Esophagus squamous epithelium (tissue), 5 donors: ENCODE measurements around the gene THADA. TPM values are rescaled to one million over a fixed set of nuclear protein-coding genes. Genes with fewer than 3 reads are reported as not detected.
"Not testable (repeated sequence)": the region's sequence is repeated elsewhere in the genome, so short reads cannot be mapped to it uniquely, and the experiment has no call there.

ENCODE experiments used
- DNase-seq: peaks from one replicate; lab custom pipeline; 2025; lab: John Stamatoyannopoulos, UW
- H3K27ac ChIP-seq, 4 donors: fragments of 200-600 bp; sonication (generic); one replicate each; pipeline ENCODE4 v1.5.1; 2016 to 2019; ENCODE audit warnings: mild to moderate bottlenecking in 1 of 4
- H3K27me3 ChIP-seq, 4 donors: fragments of 200-600 bp; sonication (generic); 1 replicate in 3 of 4; 2 replicates in 1 of 4; pipeline versions ENCODE4 v1.5.1 to v1.6.0; 2017 to 2021; ENCODE audit warnings: antibody characterized with exemption in 1 of 4
- H3K36me3 ChIP-seq, 3 donors: fragments of 200-600 bp; sonication (generic); one replicate each; pipeline ENCODE4 v1.5.1; 2016 to 2019
- H3K4me1 ChIP-seq, 3 donors: fragments of 200-600 bp; sonication (generic); one replicate each; pipeline ENCODE4 v1.5.1; 2017 to 2019
- H3K4me3 ChIP-seq, 4 donors: fragments of 200-600 bp; sonication (generic); 1 replicate in 3 of 4; 2 replicates in 1 of 4; pipeline ENCODE4 v1.5.1; 2016 to 2019; ENCODE audit warnings: mild to moderate bottlenecking in 2 of 4, moderate library complexity in 1 of 4
- H3K9me3 ChIP-seq, 3 donors: fragments of 200-600 bp; sonication (generic); one replicate each; pipeline ENCODE4 v1.5.1; 2016 to 2019
- POLR2A ChIP-seq, 4 donors: fragments of 450-650 bp; IDR thresholded peaks; one replicate each; pipeline ENCODE4 v1.6.1; 2017; ENCODE audit warnings: antibody characterized with exemption in 4 of 4, mild to moderate bottlenecking in 4 of 4, moderate library complexity in 3 of 4
- WGBS, 2 donors: methylation state at CpG; one replicate each; pipeline ENCODE4 v1.1.5; 2018; 5-methylcytosine and 5-hydroxymethylcytosine counted together
- intact Hi-C: fragments of 100-400 bp; cut with DNase I; formaldehyde crosslinking; loops from one replicate; pipeline ENCODE4 v1.15.0; 2022
- total RNA-seq, 4 donors: library from RNA; depleted of rRNA; stranded (reverse); fragments of >200 nt; gene quantifications; one replicate each; pipeline ENCODE4 v1.1.0, GENCODE V29; 2016
- TF ChIP-seq, protein P1 (sequence below), 6 experiments: fragments of 450-650 bp in 4 of 6; fragments of 200-600 bp in 2 of 6; sonication (generic) in 2 of 6; IDR thresholded peaks; one replicate each; pipeline ENCODE4 v1.5.1; 2016 to 2019; ENCODE audit warnings: antibody characterized with exemption in 6 of 6, mild to moderate bottlenecking in 4 of 6, moderate library complexity in 4 of 6
- donor health status: DM: yes; HTN: yes; CAD: no.

Gene THADA
- total RNA-seq, 4 donors from 2014 or later: 14.0 to 32.2 (median 21.0) TPM

DNA sequence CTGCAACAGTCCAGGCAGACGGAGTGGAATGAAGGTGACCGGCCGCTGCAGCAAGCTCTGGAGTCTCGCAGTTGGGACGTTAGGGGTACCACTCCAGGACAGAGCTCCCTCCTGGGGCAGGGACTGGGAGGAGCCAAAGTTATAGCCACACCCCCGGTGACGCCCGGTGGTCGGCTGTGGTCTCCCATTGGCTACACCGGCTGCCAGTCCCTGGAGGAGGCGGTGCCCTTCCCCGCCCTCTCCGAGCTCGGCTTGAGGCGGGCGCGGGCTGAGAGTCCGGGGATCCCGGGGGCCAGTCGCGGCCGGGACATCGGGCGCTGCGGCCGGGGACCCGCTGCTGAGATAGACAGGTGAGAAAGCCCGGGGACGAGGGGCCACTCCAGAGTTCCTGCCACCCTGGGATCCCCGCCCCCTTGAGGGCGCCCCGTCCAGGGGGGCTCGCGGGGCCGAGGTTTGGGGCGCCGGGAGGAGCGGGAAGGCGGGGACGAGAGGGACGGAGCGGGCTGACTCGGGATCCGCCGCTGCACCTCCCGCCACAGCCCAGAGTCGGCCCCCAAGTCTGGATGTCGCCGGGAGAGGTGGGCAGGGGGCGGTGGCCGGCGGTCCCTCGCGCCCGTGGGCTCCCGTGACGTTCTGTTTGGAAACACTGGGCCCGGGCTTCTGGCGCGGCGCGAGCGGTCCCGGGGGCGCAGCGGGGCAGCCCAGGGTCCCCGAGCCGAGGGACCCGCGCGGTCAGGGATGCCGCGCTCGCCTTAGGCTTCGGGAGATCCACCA is 41.4 kb upstream of the THADA start, which contains the start of gene PLEKHH2:
Gene PLEKHH2 (plus strand): TSS at position 231 of the 774 bp plus-strand sequence. CDS start 7,414 bp downstream, outside the sequence.
- no peaks in the 10 kb centered on the region for H3K9me3 ChIP-seq
- intact Hi-C loops: no loop called here
- WGBS, 2 donors: 0% methylated on average over 5 to 12 of the region's 75 CpGs
- H3K4me1 ChIP-seq: peaks cover 0 to 38% (median 12%) of the 10 kb centered on the region in 3 donors
- peak; percentile 27 for DNase-seq
- peak in 2 of 4 donors; percentile 78 to 80 for TF ChIP-seq POLR2A (IDR thresholded peaks at IDR 0.05)
- TF ChIP-seq, protein P1, sequence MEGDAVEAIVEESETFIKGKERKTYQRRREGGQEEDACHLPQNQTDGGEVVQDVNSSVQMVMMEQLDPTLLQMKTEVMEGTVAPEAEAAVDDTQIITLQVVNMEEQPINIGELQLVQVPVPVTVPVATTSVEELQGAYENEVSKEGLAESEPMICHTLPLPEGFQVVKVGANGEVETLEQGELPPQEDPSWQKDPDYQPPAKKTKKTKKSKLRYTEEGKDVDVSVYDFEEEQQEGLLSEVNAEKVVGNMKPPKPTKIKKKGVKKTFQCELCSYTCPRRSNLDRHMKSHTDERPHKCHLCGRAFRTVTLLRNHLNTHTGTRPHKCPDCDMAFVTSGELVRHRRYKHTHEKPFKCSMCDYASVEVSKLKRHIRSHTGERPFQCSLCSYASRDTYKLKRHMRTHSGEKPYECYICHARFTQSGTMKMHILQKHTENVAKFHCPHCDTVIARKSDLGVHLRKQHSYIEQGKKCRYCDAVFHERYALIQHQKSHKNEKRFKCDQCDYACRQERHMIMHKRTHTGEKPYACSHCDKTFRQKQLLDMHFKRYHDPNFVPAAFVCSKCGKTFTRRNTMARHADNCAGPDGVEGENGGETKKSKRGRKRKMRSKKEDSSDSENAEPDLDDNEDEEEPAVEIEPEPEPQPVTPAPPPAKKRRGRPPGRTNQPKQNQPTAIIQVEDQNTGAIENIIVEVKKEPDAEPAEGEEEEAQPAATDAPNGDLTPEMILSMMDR (IDR thresholded peaks at IDR 0.05): no peak
- H3K27ac ChIP-seq: peak within 1 kb of the TSS; percentile 71 to 92 (median 86)
- H3K36me3 ChIP-seq: no peaks in the 10 kb centered on the region
- peaks cover 0 to 12% (median 0%) of the 10 kb centered on the region in 4 donors for H3K27me3 ChIP-seq
- peak within 1 kb of the TSS; percentile 67 to 96 (median 82) for H3K4me3 ChIP-seq

DNA sequence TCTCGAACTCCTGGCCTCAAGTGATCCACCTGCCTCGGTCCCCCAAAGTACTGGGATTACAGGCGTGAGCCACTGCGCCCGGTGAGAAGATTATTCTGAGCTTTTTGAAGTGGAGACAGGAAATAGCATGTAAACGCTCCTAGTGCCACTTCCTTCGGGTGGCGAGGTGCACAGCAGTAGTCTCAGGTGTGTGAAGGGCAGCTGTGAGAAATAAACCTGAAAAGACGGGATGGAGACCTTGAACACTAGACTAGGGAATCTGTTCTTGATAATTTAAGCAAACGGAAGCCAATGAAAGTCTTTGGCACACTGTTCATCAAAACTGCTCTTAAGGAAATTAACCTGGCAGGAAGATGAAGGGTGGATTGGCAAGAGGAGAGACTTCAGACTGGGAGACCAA is 40.8 kb upstream of the THADA start:
- TF ChIP-seq, protein P1 (IDR thresholded peaks at IDR 0.05): no peak
- no peak for TF ChIP-seq POLR2A (IDR thresholded peaks at IDR 0.05)
- 5 to 6% methylated on average over 5 of the region's 10 CpGs for WGBS, 2 donors
- Histone ChIP-seq H3K36me3 (no peaks in the 10 kb centered on the region), H3K4me1 (peaks cover 0 to 44% (median 12%) of the 10 kb centered on the region in 3 donors), H3K27ac (peak overlapping the region in 3 of 4 donors; percentile 81 to 92 (median 90)), H3K27me3 (peaks cover 0 to 16% (median 0%) of the 10 kb centered on the region in 4 donors), H3K4me3 (peak overlapping the region; percentile 67 to 96 (median 82)), H3K9me3 (no peaks in the 10 kb centered on the region)
- intact Hi-C loops: no loop called here
- DNase-seq: no peak

DNA sequence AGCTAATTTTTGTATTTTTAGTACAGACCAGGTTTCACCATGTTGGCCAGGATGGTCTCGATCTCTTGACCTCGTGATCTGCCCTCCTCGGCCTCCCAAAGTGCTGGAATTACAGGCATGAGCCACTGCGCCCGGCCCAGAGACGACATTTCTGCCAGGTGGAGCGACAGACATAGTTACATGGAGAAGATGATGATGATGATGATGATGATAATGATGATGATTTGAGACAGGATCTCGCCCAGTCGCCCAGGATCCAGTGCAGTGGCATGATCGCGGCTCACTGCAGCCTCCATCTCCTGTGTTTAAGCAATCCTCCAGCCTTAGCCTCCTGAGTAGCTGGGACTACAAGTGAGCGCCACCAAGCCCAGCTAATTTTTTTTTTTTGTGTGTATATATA is 40.3 kb upstream of the THADA start:
- H3K27ac ChIP-seq, H3K4me3 ChIP-seq, H3K36me3 ChIP-seq, H3K9me3 ChIP-seq, DNase-seq, intact Hi-C loops: not testable (repeated sequence)
- H3K4me1 ChIP-seq: peaks cover 0 to 44% (median 12%) of the 10 kb centered on the region in 3 donors
- H3K27me3 ChIP-seq: peaks cover 0 to 16% (median 0%) of the 10 kb centered on the region in 4 donors
- 91 to 93% methylated on average over 5 to 9 of the region's 12 CpGs for WGBS, 2 donors

DNA sequence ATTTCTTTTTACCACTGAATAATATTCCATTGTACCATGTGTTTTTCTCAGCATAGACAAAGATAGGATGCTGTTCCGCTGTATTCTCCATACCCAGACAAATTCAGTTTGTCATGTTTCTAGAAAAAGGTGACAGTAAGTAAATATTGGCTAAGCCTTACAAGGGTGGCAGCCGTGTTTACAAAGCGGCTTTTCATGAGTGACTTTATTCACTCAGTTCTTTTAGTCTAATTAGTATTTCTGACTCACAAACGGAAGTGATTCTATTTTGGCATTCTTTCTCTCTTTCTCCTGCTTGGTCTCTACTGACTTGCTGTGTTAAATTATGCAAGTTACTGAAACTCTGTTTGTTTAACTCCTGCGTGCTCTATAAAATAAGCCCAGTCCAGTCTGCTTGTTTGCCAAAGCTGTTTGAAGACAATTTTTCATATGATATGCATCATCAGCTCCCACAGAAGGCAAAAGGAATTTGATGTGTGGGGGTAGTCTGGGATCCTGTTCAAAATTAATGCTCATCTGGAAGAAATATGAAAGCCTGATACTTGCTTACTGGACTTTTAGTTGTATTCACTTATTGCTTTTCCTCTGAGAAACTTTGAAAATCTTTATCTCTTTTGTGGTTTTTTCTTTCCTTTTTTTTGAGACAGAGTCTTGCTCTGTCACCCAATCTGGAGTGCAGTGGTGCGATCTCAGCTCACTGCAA is 38.9 kb upstream of the THADA start:
- H3K27me3 ChIP-seq: peaks cover 0 to 16% (median 0%) of the 10 kb centered on the region in 4 donors
- no peaks in the 10 kb centered on the region for H3K9me3 ChIP-seq
- peaks cover 0 to 44% (median 12%) of the 10 kb centered on the region in 3 donors for H3K4me1 ChIP-seq
- no peak for TF ChIP-seq POLR2A (IDR thresholded peaks at IDR 0.05)
- TF ChIP-seq, protein P1 (IDR thresholded peaks at IDR 0.05): no peak
- DNase-seq: no peak
- H3K4me3 ChIP-seq: peak overlapping the region in 1 of 4 donors; percentile 32
- WGBS, 2 donors: 18 to 20% methylated on average over 6 of the region's 6 CpGs
- intact Hi-C loops: no loop called here
- peak overlapping the region in 3 of 4 donors; percentile 18 to 64 (median 36) for H3K27ac ChIP-seq
- H3K36me3 ChIP-seq: no peaks in the 10 kb centered on the region

DNA sequence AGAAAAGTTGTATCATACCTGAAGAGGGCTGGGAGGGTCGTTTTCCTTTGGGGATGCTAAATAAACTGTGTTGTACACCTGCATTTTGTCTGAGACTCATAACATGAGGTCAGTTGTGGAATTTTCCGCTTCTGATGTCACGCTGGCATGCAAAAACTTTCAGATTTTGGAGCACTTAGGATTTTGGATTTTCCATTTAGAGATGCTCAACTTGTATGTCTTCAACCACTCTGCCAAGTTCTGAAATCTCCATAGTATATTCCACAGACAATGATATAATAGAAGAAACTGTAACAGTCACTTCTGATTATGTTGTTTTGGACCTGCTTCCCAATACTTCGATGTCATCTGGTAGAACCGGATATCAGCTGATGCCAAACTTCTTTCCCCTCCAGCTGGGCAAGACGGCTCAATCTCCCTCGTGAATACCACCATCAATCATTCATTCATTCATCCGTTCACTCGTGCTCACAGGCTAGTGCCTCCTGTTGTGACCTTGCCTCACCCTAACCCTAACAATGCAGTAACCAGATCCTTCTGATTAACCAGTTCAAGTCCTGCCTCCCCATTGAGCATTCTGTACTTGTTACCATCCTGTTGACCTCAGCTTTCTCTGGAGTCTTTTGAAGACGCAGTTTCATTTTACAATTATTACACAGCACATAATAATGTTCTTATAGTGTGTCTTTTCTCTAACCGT is 35.9 kb upstream of the THADA start:
- no peak overlapping the region for H3K27ac ChIP-seq
- H3K4me3 ChIP-seq: no peak overlapping the region
- no peak for TF ChIP-seq POLR2A (IDR thresholded peaks at IDR 0.05)
- TF ChIP-seq, protein P1 (IDR thresholded peaks at IDR 0.05): no peak
- WGBS, 2 donors: 44 to 51% methylated on average over 11 of the region's 11 CpGs
- peaks cover 0 to 28% (median 12%) of the 10 kb centered on the region in 3 donors for H3K4me1 ChIP-seq
- peaks cover 0 to 16% (median 0%) of the 10 kb centered on the region in 4 donors for H3K27me3 ChIP-seq
- H3K36me3 ChIP-seq: no peaks in the 10 kb centered on the region
- H3K9me3 ChIP-seq: no peaks in the 10 kb centered on the region
- intact Hi-C loops: no loop called here
- DNase-seq: no peak
